ENCODE results near the gene IFT43.

The IFT43 gene

GRCh38 chr14:76097547-76097946, 112.0 kb downstream of the IFT43 start:
- DNase-seq (ENCODE audit: low read depth, low spot score), result no peak

GRCh38 chr14:76098047-76098446, 112.5 kb downstream of the IFT43 start:
- DNase-seq (ENCODE audit: low read depth, low spot score), result no peak

More at GRCh38 chr14:76097547-76097946, 112.0 kb downstream of the IFT43 start:
- H3K4me3 ChIP-seq (ENCODE audit: low read length), result no peak overlapping the region

GRCh38 chr14:76098916-76099675, 113.5 kb downstream of the IFT43 start:
- no peak overlapping the region for H3K4me3 ChIP-seq (ENCODE audit: low read length)
- no peak for DNase-seq (ENCODE audit: low read depth, low spot score)

More at GRCh38 chr14:76098047-76098446, 112.5 kb downstream of the IFT43 start:
- H3K4me3 ChIP-seq (ENCODE audit: low read length), result no peak overlapping the region

- H3K4me3 ChIP-seq (ENCODE audit: low read length), result no peak overlapping the region
- no peak for DNase-seq (ENCODE audit: low read depth, low spot score)
Observed at GRCh38 chr14:76100236-76100635, 114.7 kb downstream of the IFT43 start.

GRCh38 chr14:76101391-76102379, 116.1 kb downstream of the IFT43 start:
- DNase-seq (ENCODE audit: low read depth, low spot score), result no peak
- H3K4me3 ChIP-seq (ENCODE audit: low read length), result no peak overlapping the region

GRCh38 chr14:76104802-76105355, 119.3 kb downstream of the IFT43 start:
- DNase-seq (ENCODE audit: low read depth, low spot score), result no peak
- H3K4me3 ChIP-seq (ENCODE audit: low read length), result no peak overlapping the region

- DNase-seq (ENCODE audit: low read depth, low spot score), result no peak
- H3K4me3 ChIP-seq (ENCODE audit: low read length), result no peak overlapping the region
Observed at GRCh38 chr14:76106188-76106587, 120.6 kb downstream of the IFT43 start.

- DNase-seq (ENCODE audit: low read depth, low spot score), result no peak
- H3K4me3 ChIP-seq (ENCODE audit: low read length), result no peak overlapping the region
Observed at GRCh38 chr14:76109087-76109880, 123.7 kb downstream of the IFT43 start.

- H3K4me3 ChIP-seq (ENCODE audit: low read length), result no peak overlapping the region
- no peak for DNase-seq (ENCODE audit: low read depth, low spot score)
Observed at GRCh38 chr14:76112889-76113624, 127.5 kb downstream of the IFT43 start.

GRCh38 chr14:76113691-76114090, 128.1 kb downstream of the IFT43 start:
- H3K4me3 ChIP-seq (ENCODE audit: low read length), result no peak overlapping the region
- no peak for DNase-seq (ENCODE audit: low read depth, low spot score)

GRCh38 chr14:76115010-76115422, 129.5 kb downstream of the IFT43 start:
- no peak for DNase-seq (ENCODE audit: low read depth, low spot score)
- no peak overlapping the region for H3K4me3 ChIP-seq (ENCODE audit: low read length)

GRCh38 chr14:76117789-76118484, 132.4 kb downstream of the IFT43 start:
- no peak overlapping the region for H3K4me3 ChIP-seq (ENCODE audit: low read length)
- no peak for DNase-seq (ENCODE audit: low read depth, low spot score)

GRCh38 chr14:76118594-76118993, 133.0 kb downstream of the IFT43 start:
- H3K4me3 ChIP-seq (ENCODE audit: low read length), result no peak overlapping the region
- DNase-seq (ENCODE audit: low read depth, low spot score), result no peak

GRCh38 chr14:76121089-76121748, 135.7 kb downstream of the IFT43 start:
- no peak overlapping the region for H3K4me3 ChIP-seq (ENCODE audit: low read length)
- DNase-seq (ENCODE audit: low read depth, low spot score), result no peak

GRCh38 chr14:76123426-76124225, 138.1 kb downstream of the IFT43 start:
- DNase-seq (ENCODE audit: low read depth, low spot score), result no peak
- no peak overlapping the region for H3K4me3 ChIP-seq (ENCODE audit: low read length)

- no peak for DNase-seq (ENCODE audit: low read depth, low spot score)
- no peak overlapping the region for H3K4me3 ChIP-seq (ENCODE audit: low read length)
Observed at GRCh38 chr14:76125511-76125910, 139.9 kb downstream of the IFT43 start.

Data from Jurkat, Clone E6-1 (cell line).